Measurements from ENCODE around the gene PRDM11.

The PRDM11 gene

DNA sequence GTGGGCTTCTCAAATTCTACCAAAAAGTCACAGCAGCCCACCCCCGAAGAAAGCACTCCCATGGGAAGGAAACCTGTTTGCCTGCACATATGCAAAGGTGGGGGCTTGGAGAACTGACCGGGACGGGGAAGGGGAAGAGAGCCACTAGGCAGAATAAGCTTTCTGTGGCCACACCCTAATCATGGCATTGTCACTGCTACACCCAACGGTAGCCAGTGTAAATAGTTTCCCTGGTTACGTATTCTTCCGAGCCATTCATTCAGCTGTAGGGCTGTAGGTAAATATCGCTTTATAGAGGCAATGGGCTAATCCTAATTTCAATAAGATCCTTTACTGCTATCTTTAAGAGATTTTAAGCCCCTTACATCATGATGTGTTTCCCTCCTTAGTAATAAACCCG, 61.7 kb downstream of the PRDM11 start:
- in situ Hi-C loops (cut with HindIII; ENCODE audit: low sequenced_read_pairs): no loop called here

DNA sequence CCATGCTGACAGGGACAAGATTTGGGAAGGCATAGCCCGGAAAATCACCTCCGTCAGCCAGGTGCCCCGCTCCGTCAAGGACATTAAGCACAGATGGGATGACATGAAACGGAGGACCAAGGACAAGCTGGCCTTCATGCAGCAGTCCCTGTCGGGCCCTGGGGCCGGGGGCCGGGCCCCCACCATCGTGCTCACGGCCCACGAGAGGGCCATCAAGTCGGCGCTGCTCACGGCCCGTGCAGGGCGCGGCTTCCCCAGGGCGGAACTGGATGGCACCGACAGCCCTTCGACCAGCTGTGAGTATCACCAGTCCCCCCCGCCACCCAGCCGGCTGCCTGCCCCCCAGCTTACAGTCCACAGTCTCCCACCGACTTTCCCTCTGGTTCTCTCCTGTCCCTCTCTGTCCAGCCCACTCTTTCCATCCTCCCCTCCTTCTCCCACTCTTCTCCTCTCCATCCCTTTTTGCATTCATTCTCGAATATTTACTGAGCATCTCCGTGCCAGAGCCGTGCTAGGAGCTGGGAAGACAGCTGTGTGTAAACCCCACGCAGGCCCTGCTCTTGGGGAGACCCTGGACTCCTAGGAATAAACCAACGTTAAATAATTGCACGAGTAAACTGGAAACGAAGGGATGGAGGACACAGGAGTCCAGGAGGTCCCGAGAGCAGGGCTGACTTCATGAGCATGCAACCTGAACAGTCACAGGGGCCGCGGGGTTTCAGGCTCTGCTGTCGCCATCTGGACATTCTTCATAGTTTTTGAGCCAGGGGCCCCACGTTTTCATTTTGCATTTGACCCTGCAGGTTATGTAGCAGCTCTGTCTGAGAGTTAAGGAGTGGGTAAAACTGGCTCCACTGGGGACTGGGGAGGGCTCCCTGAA, 62.8 kb downstream of the PRDM11 start:
- in situ Hi-C loops (cut with HindIII; ENCODE audit: low sequenced_read_pairs): no loop called here

DNA sequence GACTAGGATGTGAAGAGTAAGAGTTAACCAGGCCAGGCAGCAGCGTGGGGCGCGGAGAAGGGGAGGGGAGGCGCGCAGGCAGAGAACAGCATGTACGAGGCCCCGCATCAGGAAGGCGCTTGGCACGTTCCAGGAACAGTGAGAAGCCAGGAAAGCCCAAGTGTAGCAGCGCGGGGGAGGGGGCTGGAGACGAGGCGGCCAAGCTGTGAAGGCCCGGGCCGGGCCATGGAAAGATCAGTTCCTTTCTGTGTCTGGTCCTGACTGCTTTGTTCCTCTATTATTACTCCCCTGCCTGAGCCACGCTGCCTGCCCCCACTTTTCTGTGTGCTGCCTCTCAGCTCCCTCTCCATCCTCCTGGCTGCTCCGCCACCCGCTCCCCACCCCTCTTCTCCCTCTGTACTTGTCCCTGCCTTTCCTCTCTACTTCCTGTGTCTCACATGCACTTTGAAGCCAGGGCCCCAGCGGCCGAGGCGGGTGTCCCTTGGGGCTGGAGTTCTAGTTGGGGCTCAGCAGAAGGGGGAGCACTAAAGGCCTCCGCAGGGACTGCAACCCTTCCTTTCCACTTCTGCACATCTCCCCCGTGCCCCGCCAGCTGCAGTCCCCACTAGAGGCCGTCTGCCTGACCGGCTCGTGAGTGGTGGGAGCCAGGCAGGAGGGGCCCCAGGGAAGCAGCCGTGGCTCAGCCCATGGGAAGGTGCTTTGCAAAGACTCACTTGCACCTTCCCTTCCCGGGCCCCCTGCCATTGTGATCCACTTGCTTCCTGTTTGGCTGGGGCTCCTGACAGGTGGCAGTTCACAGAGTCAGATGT, 63.7 kb downstream of the PRDM11 start:
- in situ Hi-C loops (cut with HindIII; ENCODE audit: low sequenced_read_pairs): no loop called here

DNA sequence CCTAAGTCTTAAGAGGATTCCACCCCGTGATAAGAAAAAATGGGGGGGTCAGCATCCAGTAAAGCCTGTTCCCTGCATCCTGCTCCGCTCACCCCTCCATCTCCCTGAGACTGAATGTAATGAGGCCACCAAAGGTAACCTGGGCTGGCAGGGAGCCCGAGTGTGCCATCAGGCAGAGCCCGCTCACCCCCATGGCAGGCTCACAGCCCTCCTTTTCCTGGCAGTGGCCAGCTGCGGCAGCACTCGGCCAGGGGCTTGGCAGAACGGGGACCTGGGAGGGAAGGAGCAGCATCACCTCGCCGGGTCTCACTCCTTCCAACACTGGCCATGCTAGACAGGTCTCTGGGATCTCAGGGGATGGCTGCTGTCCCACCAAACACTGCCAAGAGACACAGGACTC, 64.4 kb downstream of the PRDM11 start:
- in situ Hi-C loops (cut with HindIII; ENCODE audit: low sequenced_read_pairs): no loop called here

DNA sequence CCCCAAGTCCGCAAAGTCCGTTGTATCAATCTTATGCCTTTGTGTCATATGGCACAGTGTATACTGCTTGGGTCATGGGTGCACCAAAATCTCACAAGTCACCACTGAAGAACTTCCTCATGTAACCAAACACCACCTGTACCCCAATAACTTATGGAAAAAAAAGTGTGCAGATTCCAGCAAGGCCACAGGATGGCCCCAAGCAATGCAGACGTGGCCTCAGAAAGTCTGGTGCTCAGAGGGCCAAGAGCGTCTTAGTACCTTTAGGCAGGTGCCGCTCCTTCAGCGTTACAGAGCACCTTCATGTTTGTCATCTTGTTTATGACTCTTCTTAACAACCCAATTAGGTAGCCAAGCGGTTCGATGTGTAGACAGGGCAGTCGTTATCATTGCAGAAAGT, 65.3 kb downstream of the PRDM11 start:
- in situ Hi-C loops (cut with HindIII; ENCODE audit: low sequenced_read_pairs): no loop called here

DNA sequence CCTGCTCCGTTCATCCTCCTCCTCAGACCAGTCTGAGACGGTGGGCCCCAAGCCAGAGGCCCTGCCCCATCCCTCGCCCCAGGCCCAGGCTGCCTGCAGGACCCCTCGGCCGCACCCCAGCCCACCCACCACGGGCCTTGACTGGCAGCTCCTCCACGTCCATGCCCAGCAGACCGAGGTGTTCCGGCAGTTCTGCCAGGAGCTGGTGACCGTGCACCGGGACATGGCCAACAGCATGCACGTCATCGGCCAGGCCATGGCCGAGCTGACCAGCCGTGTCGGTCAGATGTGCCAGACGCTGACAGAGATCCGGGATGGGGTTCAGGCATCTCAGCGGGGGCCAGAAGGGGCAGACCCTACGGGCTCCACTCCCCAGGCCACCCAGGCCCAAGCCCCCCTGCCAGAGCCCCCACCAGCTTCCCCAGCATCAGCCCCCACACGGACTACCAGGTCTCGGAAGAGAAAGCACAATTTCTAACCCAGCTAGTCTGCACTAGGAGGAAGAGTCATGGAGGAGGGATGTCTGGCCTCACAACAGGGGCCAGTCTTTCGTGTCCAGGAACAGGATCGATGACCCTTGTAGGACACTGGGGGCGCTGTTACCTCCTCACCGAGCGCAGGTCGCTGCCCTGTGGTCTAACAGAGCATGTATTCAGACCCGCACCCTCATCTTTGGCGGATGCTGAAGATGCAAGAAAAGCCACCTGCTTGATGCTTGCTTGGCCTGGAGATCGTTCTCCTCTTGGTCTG, 66.3 kb downstream of the PRDM11 start:
- in situ Hi-C loops (cut with HindIII; ENCODE audit: low sequenced_read_pairs): no loop called here

DNA sequence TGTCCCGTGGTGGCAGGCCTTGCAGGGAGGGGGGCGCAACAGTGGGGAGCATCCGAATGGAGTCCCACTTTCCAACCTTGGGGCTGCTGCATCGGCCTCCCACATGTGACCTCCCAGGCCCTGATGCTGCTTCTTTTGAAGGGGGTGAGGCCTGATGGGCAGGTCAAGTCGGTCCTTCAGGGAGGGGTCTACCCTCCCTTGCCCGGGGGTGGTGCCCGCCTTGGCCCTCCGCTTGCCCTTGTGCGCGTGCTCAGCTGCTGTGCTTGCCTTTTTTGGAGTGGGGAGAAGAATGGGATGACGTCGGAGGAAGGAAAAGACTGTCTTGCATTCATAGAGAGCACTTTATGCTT, 66.9 kb downstream of the PRDM11 start:
- in situ Hi-C loops (cut with HindIII; ENCODE audit: low sequenced_read_pairs): no loop called here

DNA sequence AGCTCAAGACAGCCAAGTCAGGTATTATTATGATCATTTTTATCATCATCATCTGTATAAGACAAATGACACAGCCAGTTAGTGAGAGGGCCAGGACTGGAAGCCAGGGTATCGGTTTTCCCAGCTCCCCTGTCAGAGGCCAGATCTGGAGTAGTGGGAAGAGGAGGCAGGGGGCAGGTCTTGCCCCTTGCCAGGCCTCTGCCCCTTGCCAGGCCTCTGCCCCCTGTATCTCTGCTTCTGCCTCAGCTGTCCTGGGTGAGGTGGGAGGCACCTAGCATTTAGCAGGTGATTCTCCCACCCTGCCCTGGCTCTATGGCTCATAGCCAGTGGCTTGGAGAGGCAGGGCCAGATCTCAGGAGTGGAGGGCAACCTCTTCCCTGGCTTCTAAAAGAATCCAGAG, 67.3 kb downstream of the PRDM11 start:
- in situ Hi-C loops (cut with HindIII; ENCODE audit: low sequenced_read_pairs): no loop called here

DNA sequence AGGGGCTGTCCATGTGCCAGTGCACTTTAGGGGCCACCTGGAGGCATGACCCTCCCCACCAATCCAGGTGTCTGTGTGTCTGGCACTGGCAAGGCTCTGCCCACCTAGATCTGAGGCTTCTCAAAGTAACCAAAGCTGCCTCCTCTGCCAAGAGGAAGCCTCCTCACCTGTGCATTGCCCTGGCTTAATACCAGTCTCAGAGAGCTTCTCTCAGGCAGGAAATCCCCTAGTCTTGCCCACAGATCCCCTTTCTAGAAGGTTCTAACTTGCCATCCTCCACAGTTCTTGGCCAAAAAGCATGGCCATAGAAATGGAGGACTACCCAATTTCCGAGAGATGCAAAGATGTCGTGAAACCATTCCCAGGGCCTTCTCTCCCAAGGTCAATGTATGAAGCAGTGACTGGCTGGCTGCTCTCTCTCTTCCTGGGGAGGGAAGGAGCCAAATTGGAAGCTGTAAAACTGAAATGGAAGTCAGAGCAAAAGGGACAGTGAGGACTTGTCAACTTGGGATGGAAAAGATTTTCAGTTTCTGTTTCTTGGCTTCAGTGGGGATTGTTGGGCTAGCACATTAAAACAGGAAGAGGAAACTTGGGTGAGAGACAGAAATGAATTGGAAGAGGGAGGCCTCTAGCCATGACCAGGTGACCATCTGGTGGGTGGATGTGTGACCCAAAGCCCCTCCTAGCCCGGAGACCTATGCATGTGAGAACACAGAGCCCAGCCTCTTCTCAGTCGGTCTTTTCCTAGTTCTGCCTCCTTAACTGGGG, 68.8 kb downstream of the PRDM11 start:
- in situ Hi-C loops (cut with HindIII; ENCODE audit: low sequenced_read_pairs): no loop called here

DNA sequence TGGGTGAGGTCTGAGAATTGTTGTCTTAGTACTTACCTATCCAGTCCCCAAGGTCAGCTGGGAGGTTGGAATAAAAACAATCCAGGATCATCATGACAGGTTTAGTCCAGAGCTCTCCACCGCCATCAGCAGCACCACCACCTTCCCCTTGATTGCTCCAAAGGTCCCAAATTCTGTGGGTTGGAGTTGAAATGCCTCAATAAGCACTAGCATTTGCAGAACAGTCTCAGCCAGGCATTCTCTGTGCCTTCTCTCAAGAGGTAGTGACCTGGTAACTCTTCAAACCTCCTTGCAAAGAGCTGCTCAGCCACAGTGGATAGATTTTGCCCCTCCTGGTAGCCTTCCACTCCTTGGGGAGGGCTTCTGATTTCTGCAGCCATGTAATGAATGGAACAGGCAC, 69.6 kb downstream of the PRDM11 start:
- in situ Hi-C loops (cut with HindIII; ENCODE audit: low sequenced_read_pairs): no loop called here

DNA sequence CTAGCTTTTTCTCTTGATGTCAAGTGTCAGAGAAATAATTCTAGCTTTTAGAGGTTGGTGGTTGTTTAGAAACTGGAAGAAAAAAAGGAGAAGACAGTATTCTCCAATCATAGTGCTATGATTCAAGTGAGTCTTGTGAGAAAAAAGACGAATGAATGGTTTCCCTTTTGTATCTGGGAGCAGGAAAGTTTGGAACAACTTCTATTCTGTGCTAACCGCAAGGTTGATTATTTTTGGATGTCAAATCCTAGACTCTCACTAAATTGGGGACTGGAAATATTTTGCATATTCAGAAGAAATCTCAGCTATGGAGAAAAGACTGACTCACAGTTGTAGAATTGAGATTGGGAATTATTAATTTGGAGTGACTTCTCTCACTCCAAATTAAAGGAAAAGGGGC, 70.5 kb downstream of the PRDM11 start:
- in situ Hi-C loops (cut with HindIII; ENCODE audit: low sequenced_read_pairs): no loop called here

DNA sequence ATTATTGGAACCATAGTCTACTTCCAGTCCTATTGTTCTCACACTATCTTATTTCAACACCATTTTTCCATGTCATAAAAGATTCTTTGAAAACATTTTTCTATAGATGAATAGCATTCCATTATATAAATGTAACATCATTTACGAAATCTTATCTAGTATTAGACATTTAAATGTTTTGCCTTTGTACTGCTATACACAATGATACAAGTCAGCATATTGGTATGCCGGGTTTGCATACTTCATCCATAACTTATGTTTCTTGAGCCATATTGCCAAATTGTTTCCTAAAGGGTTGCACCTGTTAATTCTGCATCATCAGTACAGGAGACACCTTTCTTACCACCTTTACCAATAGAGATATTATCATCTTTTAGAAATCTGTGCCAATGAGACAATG, 71.6 kb downstream of the PRDM11 start:
- in situ Hi-C loops (cut with HindIII; ENCODE audit: low sequenced_read_pairs): no loop called here

DNA sequence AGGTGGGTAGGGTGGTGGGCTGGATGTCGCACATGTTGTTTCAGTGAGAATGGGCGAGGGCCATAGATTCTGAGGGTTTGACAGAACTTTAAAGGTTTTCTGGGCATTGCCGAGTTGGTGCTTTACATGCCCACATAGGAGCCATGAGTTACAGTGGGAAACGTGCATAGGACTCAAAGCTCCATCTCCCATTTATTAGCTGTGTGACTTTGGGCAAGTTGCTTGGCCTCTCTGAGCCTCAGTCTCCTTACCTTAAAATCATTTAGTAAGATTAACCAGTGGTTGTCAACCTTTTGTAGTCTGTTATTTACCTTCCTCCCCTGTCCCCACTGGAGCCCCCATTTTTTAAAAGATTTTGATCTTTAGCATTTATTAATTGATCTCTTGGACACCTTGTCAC, 72.3 kb downstream of the PRDM11 start:
- in situ Hi-C loops (cut with HindIII; ENCODE audit: low sequenced_read_pairs): no loop called here

DNA sequence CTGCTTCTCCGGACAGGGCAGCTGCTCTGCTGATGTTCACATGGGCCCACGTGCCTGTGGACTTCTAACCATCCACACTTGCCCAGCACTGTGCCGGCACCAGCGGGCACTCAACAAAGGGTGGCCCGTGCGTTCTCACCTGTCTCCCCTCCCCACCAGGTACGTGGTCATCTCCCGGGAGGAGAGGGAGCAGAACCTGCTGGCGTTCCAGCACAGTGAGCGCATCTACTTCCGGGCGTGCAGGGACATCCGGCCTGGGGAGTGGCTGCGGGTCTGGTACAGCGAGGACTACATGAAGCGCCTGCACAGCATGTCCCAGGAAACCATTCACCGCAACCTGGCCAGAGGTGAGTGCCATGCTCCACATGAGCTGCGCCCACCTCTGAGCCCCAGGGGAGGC, 73.0 kb downstream of the PRDM11 start:
- in situ Hi-C loops (cut with HindIII; ENCODE audit: low sequenced_read_pairs): no loop called here

DNA sequence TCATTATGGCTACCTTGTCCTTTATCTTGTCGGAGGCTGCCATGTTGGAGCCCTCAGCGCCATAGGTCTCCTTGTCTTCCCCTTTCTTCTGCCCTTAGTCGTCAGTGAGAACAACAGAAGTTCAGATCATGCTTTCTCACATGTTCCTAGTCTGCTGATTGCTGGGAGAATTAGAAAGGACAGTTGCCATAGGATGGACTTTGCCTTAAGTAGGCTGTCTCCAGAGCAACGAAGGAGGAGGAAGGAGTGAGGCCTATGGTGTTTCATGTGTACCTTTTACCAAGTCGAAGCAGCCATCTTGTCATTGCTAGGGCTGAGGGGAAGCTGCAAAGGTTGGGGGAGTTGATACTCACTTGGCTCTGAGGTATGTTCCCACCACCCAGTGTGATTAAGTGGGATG, 77.1 kb downstream of the PRDM11 start:
- in situ Hi-C loops (cut with HindIII; ENCODE audit: low sequenced_read_pairs): no loop called here

DNA sequence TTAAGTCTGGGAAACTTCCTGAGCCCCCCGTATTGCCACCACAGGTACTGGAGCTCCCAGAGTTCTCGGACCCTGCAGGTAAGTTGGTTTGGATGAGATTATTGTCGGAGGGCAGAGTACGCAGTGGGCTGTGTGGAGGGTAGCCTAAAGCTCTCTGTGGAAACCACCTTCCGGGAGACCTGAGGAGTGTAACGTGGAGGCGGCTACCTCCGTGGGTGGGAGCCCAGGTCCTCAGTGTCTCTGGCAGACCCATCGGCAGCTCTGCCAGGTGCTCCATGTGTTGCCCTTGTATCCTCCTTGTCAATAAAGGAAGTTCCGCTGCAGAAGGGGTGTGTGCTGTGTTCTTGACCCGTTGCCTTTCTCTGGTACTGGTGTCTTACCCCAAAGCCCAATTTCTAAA, 78.3 kb downstream of the PRDM11 start:
- in situ Hi-C loops (cut with HindIII; ENCODE audit: low sequenced_read_pairs): no loop called here

DNA sequence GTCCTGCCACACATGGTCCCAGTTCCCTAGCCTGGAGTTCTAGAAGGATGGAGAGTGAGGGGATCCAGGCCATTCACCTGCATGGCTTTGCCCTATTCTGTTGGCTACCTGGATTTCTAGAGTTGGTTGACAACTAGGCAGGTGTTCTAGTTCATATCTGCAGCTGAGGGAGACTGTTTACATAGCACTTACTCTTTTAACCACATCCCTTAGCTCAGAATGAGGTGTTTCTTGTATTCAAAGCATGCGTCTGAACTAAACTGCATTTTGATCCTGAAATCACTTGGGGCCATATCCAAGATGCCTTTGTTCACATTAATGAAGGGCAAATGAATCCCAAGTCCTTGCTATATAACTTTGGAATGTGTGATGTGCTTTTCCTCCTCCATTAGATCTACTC, 78.8 kb downstream of the PRDM11 start:
- in situ Hi-C loops (cut with HindIII; ENCODE audit: low sequenced_read_pairs): no loop called here

DNA sequence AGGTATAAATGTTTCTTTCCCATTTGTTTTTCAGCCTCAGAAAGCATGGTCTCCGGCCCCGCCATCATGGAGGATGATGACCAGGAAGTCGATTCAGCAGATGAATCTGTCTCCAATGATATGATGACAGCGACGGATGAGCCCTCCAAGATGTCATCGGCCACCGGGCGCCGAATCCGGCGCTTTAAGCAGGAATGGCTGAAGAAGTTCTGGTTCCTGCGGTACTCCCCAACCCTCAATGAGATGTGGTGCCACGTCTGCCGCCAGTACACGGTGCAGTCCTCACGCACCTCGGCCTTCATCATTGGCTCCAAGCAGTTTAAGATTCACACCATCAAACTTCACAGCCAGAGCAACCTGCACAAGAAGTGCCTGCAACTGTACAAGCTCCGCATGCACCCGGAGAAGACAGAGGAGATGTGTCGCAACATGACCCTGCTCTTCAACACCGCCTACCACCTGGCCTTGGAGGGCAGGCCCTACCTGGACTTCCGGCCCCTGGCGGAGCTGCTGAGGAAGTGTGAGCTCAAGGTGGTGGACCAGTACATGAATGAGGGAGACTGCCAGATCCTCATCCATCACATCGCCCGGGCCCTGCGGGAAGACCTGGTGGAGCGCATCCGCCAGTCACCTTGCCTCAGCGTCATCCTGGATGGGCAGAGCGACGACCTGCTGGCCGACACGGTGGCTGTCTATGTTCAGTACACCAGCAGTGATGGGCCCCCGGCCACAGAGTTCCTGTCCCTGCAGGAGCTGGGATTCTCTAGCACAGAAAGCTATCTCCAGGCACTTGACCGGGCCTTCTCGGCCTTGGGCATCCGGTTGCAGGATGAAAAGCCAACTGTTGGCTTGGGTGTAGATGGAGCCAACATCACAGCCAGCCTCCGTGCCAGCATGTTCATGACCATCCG, 79.8 kb downstream of the PRDM11 start:
- in situ Hi-C loops (cut with HindIII; ENCODE audit: low sequenced_read_pairs): no loop called here

DNA sequence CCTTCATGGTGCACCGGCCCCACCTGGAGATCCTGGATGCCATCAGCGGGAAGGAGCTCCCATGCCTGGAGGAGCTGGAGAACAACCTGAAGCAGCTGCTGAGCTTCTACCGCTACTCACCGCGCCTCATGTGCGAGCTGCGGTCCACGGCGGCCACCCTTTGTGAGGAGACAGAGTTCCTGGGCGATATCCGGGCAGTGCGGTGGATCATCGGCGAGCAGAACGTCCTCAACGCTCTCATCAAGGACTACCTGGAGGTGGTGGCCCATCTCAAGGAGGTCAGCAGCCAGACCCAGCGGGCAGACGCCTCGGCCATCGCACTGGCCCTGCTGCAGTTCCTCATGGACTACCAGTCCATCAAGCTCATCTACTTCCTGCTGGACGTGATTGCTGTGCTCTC, 80.5 kb downstream of the PRDM11 start:
- in situ Hi-C loops (cut with HindIII; ENCODE audit: low sequenced_read_pairs): no loop called here

DNA sequence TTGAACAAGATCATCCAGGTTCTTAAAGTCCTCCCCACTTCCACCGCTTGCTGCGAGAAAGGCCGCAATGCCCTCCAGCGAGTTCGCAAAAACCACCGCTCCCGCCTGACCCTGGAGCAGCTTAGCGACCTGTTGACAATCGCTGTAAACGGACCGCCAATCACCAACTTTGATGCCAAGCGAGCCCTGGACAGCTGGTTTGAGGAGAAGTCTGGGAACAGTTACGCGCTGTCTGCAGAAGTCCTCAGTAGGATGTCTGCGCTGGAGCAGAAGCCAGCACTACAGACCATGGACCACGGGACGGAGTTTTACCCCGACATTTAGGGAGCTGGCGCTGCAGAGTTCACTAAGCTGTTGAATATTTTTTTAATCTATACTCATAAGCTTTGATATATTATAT, 81.4 kb downstream of the PRDM11 start:
- in situ Hi-C loops (cut with HindIII; ENCODE audit: low sequenced_read_pairs): no loop called here
